Left ventricle myocardium superior (tissue), 1 donor: ENCODE results near the gene TMPRSS6. TPM values are rescaled to one million over a fixed set of nuclear protein-coding genes. Genes with fewer than 3 reads are reported as not detected.
"Not testable (repeated sequence)": the region's sequence is repeated elsewhere in the genome, so short reads cannot be mapped to it uniquely, and the experiment has no call there.

ENCODE experiments used
- ATAC-seq: fragments of 200-7000 bp; cut with Tn5 transposase; one replicate; pipeline ENCODE4 v1.9.1; 2020; ENCODE audit warnings: mild to moderate bottlenecking, moderate library complexity
- DNase-seq: peaks from one replicate; pipeline ENCODE4 v3.0.0-alpha.2; 2020
- intact Hi-C: fragments of 100-400 bp; cut with micrococcal nuclease; formaldehyde crosslinking; loops from one replicate; pipeline ENCODE4 v1.11.0; 2022
- total RNA-seq: library from RNA; stranded (reverse); fragmentation: NEBNext Ultra II Directional; extraction: Animal tissue kit (Norgen Biotek cat#: 25700); gene quantifications from one replicate; pipeline ENCODE4 v1.2.1, GENCODE V29; 2021
- donor health status: DM: no; HTN: yes; CAD: no; lungs with severe emphysema.

TMPRSS6 gene
- total RNA-seq, 1 donor from 2014 or later, result not detected

DNA sequence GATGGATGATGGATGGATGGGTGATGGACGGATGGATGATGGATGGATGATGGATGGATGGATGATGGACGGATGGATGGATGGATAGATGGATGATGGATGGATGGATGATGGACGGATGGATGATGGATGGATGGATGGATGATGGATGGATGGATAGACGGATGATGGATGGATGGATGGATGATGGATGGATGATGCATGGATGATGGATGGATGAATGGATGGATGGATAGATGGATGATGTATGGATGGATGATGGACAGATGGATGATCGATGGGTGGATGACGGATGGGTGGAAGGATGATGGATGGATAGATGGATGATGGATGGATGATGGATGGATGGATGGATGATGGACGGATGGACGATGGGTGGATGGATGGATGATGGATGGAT lies 36.8 kb downstream of the TMPRSS6 start:
- ATAC-seq (no peak), DNase-seq (no peak)
- intact Hi-C loops, result no loop called here

DNA sequence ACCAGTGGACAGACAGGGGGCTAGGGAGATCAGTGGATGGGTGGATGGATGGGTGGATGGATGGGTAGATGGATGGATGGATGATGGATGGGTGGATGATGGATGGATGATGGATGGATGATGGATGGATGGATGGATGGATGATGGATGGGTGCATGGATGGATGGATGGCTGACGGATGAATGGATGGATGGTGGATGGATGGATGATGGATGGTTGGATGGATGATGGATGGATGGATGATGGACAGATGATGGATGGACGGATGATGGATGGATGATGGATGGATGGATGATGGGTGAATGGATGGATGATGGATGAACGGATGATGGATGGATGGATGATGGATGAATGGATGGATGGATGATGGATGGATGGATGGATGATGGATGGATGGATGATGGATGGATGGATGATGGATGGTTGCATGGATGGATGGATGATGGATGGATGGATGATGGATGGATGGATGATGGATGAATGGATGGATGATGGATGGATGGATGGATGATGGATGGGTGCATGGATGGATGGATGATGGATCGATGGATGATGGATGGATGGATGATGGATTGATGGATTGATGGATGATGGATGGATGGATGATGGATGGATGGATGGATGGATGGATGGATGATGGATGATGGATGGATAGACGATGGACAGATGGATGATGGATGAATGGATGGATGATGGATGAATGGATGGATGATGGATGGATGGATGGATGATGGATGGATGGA lies 37.5 kb downstream of the TMPRSS6 start:
- DNase-seq, ATAC-seq, intact Hi-C loops: not testable (repeated sequence)

DNA sequence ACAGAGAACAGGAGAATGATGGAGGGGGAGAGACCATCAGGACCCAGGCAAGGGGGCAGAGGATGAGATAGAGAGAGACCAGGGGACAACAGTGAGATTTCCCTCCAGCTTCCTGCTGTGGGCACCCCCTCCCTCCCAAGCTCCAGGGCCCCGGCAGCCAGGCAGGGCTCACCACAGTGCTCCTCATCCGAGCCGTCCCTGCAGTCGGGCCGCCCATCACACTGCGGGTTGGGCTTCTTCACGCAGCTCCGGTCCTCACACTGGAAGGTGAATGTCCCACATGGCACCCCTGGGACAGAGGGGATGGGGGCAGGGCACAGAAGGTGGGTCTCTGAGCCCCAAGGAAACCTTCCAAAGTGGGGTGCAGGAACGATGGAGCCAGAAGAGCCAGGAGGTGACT lies 38.8 kb downstream of the TMPRSS6 start:
- intact Hi-C loops, result no loop called here
- no peak for DNase-seq
- no peak for ATAC-seq

DNA sequence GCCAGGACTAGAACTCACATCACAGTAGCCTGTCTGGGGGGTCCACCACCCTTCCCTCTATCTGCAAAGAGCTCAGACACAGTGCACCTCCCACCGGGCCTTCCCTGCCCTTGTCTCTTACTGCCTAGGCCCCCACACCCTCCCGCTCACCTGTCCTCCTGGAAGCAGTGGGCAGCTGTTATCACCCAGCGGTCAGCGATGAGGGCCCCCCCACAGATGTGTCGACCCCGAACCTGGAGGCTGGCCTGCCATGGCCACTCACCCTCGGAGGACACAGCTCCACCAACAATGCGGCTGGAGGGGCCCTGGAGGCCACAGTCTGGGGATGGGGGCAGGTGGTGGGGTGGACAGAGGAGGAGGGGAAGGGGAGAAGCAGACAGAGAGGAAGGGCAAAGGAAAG lies 39.2 kb downstream of the TMPRSS6 start:
- ATAC-seq (no peak), DNase-seq (no peak)
- intact Hi-C loops, result no loop called here

DNA sequence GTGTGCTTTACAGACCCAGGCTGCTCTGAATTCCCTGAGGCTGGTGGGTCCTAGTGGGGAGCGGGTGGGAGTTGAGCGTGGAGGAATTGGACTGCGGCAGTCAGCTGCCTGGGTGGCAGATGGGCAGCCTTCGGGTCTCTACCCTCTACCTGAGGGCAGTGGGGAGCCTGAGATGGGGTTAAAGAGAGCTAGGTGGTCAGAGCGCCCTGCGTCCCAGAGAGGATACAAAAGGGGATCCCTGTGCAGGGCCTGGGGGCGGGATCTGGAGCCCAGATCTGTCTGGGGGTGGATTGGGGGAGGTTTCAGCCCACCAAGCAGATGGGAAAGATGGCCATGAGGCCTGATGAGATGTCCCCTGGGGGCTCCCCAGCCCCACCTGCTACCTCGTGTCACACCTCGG lies 39.8 kb downstream of the TMPRSS6 start:
- no peak for DNase-seq
- intact Hi-C loops, result no loop called here
- no peak for ATAC-seq

DNA sequence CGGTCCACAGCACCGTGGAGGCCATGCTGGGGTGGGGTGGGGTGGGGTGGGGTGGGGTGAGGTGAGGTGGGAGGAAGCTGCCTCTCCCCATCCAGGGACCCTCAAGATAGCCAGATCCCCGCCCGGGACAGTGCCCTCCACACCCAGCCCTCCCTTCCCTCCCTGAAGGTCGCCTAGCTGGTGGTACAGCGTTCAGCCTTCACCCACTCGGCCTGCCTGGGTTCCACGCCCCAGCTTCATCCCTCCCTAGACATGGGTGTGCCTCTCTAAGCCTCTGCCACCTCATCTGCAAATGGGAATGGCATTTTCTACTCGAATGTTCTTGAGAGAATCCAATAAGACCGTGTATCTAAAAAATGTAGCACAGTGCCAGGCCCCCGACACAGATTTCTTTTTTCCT lies 40.2 kb downstream of the TMPRSS6 start:
- ATAC-seq (no peak), DNase-seq (no peak)
- intact Hi-C loops, result no loop called here

GRCh38 chr22:37068859-37069258 lies 40.7 kb downstream of the TMPRSS6 start:
- intact Hi-C loops, result no loop called here
- no peak for DNase-seq

DNA sequence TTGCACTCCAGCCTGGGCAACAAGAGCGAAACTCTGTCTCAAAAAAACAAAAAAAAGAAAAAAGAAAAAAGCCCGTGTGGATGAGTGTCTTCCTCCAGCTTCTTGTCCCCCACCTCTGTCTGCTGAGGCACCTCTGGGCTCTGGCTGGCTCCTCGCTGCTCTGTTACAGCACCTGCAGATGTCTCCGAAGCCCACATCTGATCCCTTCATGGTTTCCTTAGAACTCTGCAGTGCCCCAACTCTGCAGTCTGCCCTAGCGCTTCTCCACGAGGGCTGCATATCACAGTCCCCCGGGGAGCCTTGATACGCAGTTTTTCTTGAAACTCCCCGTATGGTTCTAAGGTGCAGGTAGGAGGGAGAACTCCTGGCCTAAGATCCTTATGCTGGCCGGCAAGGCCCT lies 42.1 kb downstream of the TMPRSS6 start:
- intact Hi-C loops, result no loop called here
- DNase-seq (no peak), ATAC-seq (no peak)

More at GRCh38 chr22:37068859-37069258, 40.7 kb downstream of the TMPRSS6 start:
- no peak for ATAC-seq

DNA sequence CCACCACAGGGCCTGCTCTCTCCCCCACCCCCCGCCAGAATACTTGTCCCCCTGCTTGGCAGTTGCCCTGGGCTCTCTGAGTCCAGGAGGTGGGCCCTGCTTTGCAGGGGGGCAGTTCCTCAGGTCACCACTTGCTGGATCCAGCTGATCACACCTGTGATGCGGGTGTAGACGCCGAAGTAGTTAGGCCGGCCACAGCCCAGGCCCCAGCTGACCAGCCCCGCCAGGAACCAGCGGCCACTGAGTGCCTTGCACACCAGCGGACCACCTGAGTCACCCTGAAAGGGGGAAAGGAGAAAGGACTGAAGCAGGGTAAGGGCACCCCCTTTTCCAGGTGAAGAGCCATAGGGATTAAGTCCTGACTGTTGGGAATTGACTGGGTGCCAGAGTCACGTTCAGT lies 43.6 kb downstream of the TMPRSS6 start:
- no peak for DNase-seq
- ATAC-seq, result no peak
- intact Hi-C loops, result no loop called here

DNA sequence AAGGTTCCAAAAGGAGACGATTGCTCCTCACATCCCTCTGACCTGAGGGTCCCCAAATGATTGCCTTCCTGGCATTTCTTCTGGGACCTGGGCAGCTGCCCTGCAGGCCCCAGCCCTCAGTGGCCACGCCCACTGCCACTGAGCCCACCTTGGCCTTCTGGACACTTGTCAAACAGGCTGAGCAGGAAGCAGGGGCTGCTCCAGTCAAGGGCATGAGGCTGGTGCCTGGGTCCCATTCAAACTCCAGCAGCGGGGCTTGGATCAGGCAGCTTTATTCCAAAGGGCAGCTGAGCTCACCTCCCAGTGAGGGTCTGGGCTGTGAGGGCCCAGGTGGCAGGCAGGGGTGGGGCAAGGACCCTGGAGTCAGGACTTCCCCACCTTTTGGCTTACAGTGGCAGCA lies 44.3 kb downstream of the TMPRSS6 start:
- intact Hi-C loops, result no loop called here
- no peak for DNase-seq
- ATAC-seq, result no peak

GRCh38 chr22:37064553-37064952 lies 45.0 kb downstream of the TMPRSS6 start:
- intact Hi-C loops, result no loop called here
- ATAC-seq (no peak), DNase-seq (no peak)

DNA sequence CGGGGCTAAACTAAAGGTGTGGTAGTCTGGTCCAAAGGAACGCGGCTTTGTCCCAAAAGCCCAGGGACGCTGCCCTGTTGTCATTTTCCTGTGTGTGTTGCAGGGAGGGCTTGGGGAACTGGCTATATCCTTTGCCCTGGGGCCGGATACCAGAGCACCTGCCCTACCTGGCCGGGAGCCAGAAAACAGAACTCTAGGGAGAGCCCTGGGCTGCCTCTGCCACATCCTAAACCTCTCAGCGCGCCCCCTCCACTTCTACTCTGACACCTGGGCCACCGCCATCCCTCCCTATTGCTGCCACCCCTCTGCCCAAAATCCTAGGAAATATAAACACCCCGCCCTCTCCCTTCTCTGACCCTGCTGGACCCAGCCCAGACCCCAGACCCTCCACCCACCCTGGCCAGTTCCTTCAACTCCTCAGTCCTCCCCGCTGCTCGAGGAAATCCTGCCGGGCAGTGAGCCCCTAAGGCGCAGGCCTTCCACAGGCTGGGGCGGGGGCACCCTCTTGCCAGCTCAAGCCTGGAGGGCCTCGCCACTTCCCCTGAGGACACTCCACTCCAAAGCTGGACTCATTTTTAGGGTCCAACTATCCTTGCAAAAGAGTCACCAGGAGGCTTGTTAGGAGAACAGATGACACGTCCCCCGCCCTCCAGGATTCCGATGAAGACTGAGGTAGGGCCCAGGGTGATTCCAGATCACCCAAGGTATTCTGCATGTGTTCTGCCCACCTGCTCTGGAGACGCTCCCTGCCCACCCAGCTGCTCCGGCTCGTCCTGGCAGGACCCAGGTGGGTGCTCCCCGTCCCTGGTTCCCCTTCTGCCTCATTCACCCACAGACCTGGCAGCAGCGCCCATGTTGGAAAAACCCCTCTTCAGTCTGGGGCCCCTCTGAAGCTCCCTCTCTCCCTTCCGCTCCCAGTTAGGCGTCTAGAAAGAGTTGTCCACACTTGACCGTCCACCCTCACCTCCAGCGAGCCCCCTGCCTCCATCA lies 45.8 kb downstream of the TMPRSS6 start:
- no peak for ATAC-seq
- no peak for DNase-seq
- intact Hi-C loops, result no loop called here

DNA sequence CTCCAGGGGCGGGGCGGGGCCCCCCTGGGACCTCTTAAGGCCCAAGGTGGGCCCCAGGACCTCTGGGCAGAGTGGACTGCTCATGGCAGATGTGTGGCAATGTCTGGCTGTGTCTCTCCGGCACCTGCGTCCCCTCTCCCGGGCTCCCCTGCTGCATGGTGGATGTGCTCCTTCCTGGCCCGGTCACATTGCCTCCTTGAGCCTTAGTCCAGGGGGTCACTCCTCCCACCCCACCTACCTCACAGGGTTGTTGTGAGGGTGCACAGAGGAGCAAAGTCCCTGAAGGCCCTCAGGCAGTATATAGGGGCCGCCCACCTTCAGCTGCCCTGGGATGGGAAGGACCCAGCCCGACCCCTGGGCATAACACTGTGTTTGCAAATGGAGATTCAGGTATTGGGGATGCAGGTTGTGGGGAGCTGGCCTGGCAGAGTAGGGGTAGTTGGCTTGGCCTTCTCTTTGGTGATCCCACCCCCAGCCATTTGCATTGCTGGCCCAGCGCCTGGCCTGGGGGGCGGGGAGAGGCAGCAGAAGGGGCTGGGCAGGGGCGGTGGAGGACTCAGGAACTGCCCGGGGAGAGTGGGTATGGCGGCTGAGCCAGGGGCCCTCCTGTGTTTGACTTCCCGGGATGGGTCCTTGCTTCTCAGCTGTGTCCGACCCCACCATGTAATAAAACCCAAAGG lies 46.7 kb downstream of the TMPRSS6 start:
- intact Hi-C loops, result no loop called here
- no peak for ATAC-seq
- DNase-seq, result no peak

DNA sequence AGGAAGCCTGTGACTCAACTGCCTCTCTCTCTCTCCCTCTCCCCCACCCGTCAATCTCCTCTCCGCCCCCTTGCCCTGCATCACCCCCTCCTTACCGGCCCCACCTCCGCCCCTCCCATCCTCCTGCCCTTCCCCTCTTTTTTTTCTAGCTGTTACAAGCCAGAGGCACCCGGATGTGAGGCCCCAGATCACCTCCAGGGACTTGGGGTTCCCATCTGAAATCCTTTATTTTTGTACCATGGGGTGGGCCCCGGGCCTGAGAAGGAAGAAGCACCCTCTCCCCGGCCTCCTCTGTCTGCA lies 47.2 kb downstream of the TMPRSS6 start:
- intact Hi-C loops, result no loop called here

DNA sequence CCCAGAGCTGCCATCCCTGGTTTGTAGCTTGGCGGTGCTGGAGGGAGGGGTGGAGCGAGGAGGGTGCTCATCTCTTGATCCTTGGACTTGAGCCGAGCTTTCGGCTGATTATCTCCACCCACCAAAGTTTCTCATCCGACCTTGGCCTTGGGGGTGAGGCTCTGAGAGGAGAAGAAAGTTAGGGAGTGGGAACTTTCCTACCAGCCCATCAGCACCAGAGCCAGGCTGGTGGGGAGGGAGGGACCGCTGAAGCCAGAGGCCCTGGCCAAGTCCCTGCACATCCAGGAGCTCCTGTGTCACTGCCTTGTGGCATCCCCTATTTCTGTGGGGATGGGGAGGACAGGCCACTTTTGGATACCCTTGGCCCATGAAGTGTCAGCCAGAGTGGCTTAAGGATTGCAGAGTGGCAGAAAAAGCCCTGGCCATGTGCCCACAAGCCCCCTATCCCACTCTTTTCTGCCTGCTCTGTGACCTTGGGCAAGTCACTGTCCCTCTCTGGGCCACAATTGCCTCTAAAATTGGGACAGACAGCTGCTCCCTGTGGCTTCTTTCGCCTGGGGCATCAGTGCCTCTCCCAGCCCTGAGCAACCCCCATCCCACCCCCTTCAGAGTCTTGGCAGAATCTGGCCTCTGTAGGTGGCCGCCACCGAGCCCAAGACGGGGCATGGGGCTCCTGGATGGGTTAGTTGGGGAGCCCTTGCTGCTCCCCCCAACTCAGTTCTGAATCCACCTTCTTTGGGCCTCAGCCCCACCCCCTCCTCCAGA lies 47.7 kb downstream of the TMPRSS6 start:
- DNase-seq (no peak), ATAC-seq (no peak)
- intact Hi-C loops, result no loop called here

More for the DNA sequence above, 47.2 kb downstream of the TMPRSS6 start:
- ATAC-seq, result no peak
- DNase-seq, result no peak

- no peak for DNase-seq
- ATAC-seq, result no peak
- intact Hi-C loops, result no loop called here
Measured at GRCh38 chr22:37060801-37061610, 48.5 kb downstream of the TMPRSS6 start.

DNA sequence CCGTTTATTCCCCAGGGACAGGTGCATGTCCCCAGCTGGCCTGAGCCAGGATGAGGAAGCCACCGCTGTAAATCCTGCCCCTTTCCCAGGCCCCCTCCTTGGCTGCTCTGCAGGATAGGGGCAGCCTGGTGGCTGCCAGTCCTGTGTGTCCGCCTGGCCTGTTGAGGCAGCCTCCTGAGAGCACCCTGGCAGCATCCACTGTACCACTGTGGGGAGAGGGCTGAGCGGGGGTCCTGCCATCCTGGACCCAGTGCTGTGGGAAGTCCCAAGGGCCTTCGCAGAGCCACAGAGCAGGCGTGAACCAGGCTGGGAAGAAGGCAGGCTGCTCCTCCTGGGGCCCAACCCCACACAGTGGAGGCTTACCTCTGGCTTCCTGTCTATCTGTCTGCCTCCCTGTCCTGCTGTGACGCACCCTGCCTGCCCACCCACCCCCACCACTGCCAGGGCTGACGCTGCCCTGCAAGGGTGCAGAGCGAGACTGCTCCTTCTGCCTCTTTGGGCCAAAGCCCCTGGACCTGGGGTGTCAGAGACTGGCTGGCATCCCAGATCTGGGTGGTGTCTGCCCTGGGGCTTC lies 49.5 kb downstream of the TMPRSS6 start:
- ATAC-seq (no peak), DNase-seq (no peak)
- intact Hi-C loops, result no loop called here
